Measurements from ENCODE around the gene KLF6.

KLF6 gene

DNA sequence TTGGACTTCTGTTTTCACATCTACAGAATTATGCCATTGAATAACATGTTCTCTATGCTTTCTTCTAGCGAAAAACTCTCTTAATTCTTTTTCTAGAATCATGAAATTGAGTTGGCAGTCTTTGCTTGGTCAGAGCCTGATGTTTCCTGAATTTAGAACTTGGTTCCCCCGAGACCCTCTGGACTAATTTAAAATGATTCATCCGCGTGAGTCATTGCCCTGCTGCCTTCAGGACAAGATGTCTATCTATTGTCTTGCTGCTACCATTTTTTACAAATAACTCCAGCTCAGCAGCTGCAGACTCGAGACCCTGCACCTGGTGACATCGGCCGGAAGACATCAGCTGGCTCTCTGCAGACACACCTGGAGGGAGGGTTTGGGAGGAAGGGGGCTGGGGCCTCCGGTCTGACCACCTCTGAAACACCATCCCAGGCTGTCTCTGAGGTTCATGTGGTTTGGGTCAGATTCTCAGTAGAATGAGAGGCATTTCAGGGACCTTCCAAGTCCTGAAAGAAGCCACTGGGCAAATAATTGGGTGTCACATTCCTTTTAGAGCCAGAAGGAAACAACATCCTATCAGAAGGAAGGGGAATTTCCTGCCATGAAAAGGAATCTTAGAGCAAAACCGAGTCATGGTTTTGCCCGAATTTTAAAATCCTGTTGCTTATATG, 20.9 kb upstream of the KLF6 start:
- TF ChIP-seq, protein P1, sequence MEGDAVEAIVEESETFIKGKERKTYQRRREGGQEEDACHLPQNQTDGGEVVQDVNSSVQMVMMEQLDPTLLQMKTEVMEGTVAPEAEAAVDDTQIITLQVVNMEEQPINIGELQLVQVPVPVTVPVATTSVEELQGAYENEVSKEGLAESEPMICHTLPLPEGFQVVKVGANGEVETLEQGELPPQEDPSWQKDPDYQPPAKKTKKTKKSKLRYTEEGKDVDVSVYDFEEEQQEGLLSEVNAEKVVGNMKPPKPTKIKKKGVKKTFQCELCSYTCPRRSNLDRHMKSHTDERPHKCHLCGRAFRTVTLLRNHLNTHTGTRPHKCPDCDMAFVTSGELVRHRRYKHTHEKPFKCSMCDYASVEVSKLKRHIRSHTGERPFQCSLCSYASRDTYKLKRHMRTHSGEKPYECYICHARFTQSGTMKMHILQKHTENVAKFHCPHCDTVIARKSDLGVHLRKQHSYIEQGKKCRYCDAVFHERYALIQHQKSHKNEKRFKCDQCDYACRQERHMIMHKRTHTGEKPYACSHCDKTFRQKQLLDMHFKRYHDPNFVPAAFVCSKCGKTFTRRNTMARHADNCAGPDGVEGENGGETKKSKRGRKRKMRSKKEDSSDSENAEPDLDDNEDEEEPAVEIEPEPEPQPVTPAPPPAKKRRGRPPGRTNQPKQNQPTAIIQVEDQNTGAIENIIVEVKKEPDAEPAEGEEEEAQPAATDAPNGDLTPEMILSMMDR (IDR thresholded peaks at IDR 0.05; ENCODE audit: insufficient read depth, low read depth, low read length, missing control alignments): no peak
- H3K4me3 ChIP-seq (ENCODE audit: low read depth, low read length): no peak overlapping the region
- DNase-seq (ENCODE audit: low read depth): peak; percentile 75

- peak; percentile 67 for DNase-seq (ENCODE audit: low read depth)
- TF ChIP-seq, protein P1 (IDR thresholded peaks at IDR 0.05; ENCODE audit: insufficient read depth, low read depth, low read length, missing control alignments): no peak
- no peak overlapping the region for H3K4me3 ChIP-seq (ENCODE audit: low read depth, low read length)
Measured at GRCh38 chr10:3805201-3805790, 20.3 kb upstream of the KLF6 start.

DNA sequence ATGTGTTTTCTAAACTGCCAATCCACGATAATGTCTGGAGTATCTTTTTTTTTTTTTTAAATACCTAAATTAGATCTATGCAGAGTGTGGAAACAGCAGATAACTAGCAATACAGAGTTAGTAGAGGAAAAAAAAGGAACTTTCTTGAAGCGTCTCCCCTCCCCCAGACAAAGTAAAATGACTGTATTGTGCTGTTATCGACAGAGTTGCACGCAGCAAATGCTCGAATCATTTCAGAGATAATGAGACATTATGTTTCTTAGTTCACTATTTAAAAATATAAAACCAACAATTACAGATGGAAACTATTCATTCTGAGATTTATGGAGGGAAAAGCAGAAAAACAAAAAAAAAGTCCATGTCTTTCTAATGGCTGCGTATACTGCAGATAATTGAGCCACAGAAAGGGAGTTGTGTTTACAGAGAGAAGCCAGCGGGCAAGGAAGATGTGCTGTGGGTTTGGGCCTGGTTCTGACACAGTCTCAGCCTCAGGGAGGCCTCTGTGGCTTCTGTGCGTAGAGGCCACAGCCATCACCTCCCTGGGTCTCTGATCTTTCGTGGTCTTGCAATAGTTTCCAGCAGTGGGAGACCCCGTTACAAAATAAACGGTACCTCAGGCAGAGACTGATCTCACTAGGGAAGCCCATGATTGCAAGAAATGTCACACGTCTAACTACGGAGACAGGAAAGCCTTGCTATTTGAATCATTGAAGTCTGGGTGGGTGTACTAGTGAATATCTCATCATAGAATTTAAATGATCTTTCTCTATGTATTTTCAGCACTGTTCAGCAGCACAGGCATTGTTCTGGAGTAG, 19.1 kb upstream of the KLF6 start:
- H3K4me3 ChIP-seq (ENCODE audit: low read depth, low read length): no peak overlapping the region
- TF ChIP-seq, protein P1 (IDR thresholded peaks at IDR 0.05; ENCODE audit: insufficient read depth, low read depth, low read length, missing control alignments): no peak
- DNase-seq (ENCODE audit: low read depth): no peak

GRCh38 chr10:3803295-3803926, 18.4 kb upstream of the KLF6 start:
- TF ChIP-seq, protein P1 (IDR thresholded peaks at IDR 0.05; ENCODE audit: insufficient read depth, low read depth, low read length, missing control alignments): no peak
- H3K4me3 ChIP-seq (ENCODE audit: low read depth, low read length): no peak overlapping the region
- no peak for DNase-seq (ENCODE audit: low read depth)

GRCh38 chr10:3802526-3803265, 17.7 kb upstream of the KLF6 start:
- DNase-seq (ENCODE audit: low read depth): no peak
- TF ChIP-seq, protein P1 (IDR thresholded peaks at IDR 0.05; ENCODE audit: insufficient read depth, low read depth, low read length, missing control alignments): no peak
- H3K4me3 ChIP-seq (ENCODE audit: low read depth, low read length): no peak overlapping the region

DNA sequence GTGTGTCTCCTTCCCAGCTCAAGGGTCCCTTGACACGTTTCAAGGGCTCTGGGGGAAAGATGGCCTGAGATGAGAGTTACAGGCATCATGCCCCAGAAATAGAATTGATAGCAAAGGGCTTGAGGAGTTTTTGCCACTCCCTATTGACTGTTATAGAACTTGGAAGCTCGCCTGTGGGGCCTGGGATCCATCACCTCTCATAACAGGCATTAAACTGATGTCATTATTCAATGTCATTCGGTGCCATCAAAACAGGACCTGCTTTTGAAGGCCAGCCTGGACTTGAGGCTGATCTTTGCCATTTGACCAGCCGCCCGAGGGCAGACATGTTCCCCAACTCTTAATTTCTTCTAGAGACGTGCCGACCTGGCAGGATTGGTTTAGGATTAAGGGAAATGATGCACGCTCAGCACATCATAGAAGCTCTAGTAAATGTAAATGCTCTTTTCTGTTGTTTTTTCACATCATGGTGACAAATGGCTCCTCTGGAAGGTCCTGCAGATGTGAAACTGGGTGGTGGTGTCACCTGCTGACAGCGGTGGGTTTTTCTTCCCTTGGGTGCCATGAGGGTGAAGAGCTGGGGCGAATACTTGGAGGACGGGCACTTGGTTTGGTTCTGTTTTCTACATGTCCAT, 16.7 kb upstream of the KLF6 start:
- no peak overlapping the region for H3K4me3 ChIP-seq (ENCODE audit: low read depth, low read length)
- no peak for DNase-seq (ENCODE audit: low read depth)
- TF ChIP-seq, protein P1 (IDR thresholded peaks at IDR 0.05; ENCODE audit: insufficient read depth, low read depth, low read length, missing control alignments): no peak

Data from GM12865 (cell line).